Muscle of leg (tissue), 16 donors: ENCODE results near the gene WBP2. TPM values are rescaled to one million over a fixed set of nuclear protein-coding genes. Genes with fewer than 3 reads are reported as not detected.

ENCODE experiments used
- DNase-seq: peaks from one replicate; pipeline ENCODE4 v3.0.0; 2013
- H3K27ac ChIP-seq: one replicate; pipeline ENCODE4 v1.5.1; 2013; ENCODE audit warnings: mild to moderate bottlenecking, low read length, control low read depth
- H3K27me3 ChIP-seq: one replicate; pipeline ENCODE4 v1.6.1; 2013; ENCODE audit warnings: low read length; ENCODE audit not compliant: control insufficient read depth, insufficient read depth
- H3K36me3 ChIP-seq: one replicate; pipeline ENCODE4 v1.6.1; 2013; ENCODE audit warnings: low read length; ENCODE audit not compliant: control insufficient read depth, insufficient read depth
- H3K4me1 ChIP-seq: one replicate; pipeline ENCODE4 v1.6.1; 2013; ENCODE audit warnings: low read length; ENCODE audit not compliant: control insufficient read depth, insufficient read depth
- H3K4me3 ChIP-seq: one replicate; pipeline ENCODE4 v1.5.1; 2013; ENCODE audit warnings: low read length, control low read depth
- H3K9me3 ChIP-seq: replicated peaks from 2 replicates; pipeline ENCODE4 v1.6.1; 2013; ENCODE audit warnings: low read depth, low read length; ENCODE audit not compliant: control insufficient read depth
- WGBS: methylation state at CpG from one replicate; pipeline ENCODE4 v1.1.5; 2013; ENCODE audit warnings: missing lambda C conversion rate; ENCODE audit not compliant: insufficient coverage; 5-methylcytosine and 5-hydroxymethylcytosine counted together
- long read RNA-seq, 11 donors: transcript quantifications; one replicate each; lab custom pipeline, GENCODE V29; 2026
- polyA plus RNA-seq, 8 donors: library from polyadenylated mRNA; unstranded; fragments of 120-200 nt; gene quantifications; one replicate each; pipeline versions ENCODE4 v1.2.1 to v1.2.3, GENCODE V29; 2013; ENCODE audit warnings: inconsistent platforms in 1 of 8, low replicate concordance in 1 of 8; ENCODE audit not compliant: insufficient read length in 8 of 8, insufficient read depth in 1 of 8
- total RNA-seq: library from RNA; stranded (reverse); fragments of 120-200 nt; gene quantifications from one replicate; pipeline ENCODE4 v1.2.4, GENCODE V29; 2013

Gene WBP2
- 16.0 TPM for total RNA-seq
- polyA plus RNA-seq: 10 to 100 TPM; 47.8 to 64.1 (median 59.4) TPM
- long read RNA-seq, donor 1, transcript WBP2-201 (8 exons, 1,944 nt): major isoform, 6 of 15 reads
- long read RNA-seq, donor 1, partial matches to known transcripts: 7 of 15 reads
- long read RNA-seq, donor 1, other reads (novel, unspliced or antisense): 0 of 15 reads
- long read RNA-seq, donor 2, partial matches to known transcripts: 0 of 2 reads
- long read RNA-seq, donor 2, other reads (novel, unspliced or antisense): 0 of 2 reads
- long read RNA-seq, donor 3, transcript WBP2-201 (8 exons, 1,944 nt): major isoform, 18 of 36 reads
- long read RNA-seq, donor 3, partial matches to known transcripts: 13 of 36 reads
- long read RNA-seq, donor 3, other reads (novel, unspliced or antisense): 0 of 36 reads
- long read RNA-seq, donor 4, transcript WBP2-201 (8 exons, 1,944 nt): major isoform, 8 of 23 reads
- long read RNA-seq, donor 4, transcript WBP2-209 (4 exons, 747 nt): minor isoform, 5 of 23 reads
- long read RNA-seq, donor 4, partial matches to known transcripts: 7 of 23 reads
- long read RNA-seq, donor 4, other reads (novel, unspliced or antisense): 0 of 23 reads
- long read RNA-seq, donor 5, transcript WBP2-201 (8 exons, 1,944 nt): major isoform, 23 of 34 reads
- long read RNA-seq, donor 5, partial matches to known transcripts: 9 of 34 reads
- long read RNA-seq, donor 5, other reads (novel, unspliced or antisense): 0 of 34 reads
- long read RNA-seq, donor 6, transcript WBP2-201 (8 exons, 1,944 nt): major isoform, 13 of 29 reads
- long read RNA-seq, donor 6, partial matches to known transcripts: 14 of 29 reads
- long read RNA-seq, donor 6, other reads (novel, unspliced or antisense): 0 of 29 reads
- long read RNA-seq, donor 7, transcript WBP2-201 (8 exons, 1,944 nt): major isoform, 13 of 18 reads
- long read RNA-seq, donor 7, partial matches to known transcripts: 5 of 18 reads
- long read RNA-seq, donor 7, other reads (novel, unspliced or antisense): 0 of 18 reads
- long read RNA-seq, donor 8, transcript WBP2-201 (8 exons, 1,944 nt): major isoform, 6 of 20 reads
- long read RNA-seq, donor 8, partial matches to known transcripts: 10 of 20 reads
- long read RNA-seq, donor 8, other reads (novel, unspliced or antisense): 0 of 20 reads
- long read RNA-seq, donor 9, transcript WBP2-201 (8 exons, 1,944 nt): major isoform, 7 of 18 reads
- long read RNA-seq, donor 9, partial matches to known transcripts: 9 of 18 reads
- long read RNA-seq, donor 9, other reads (novel, unspliced or antisense): 0 of 18 reads
- long read RNA-seq, donor 10, partial matches to known transcripts: 13 of 20 reads
- long read RNA-seq, donor 10, other reads (novel, unspliced or antisense): 0 of 20 reads
- long read RNA-seq, donor 11, transcript WBP2-201 (8 exons, 1,944 nt): major isoform, 11 of 21 reads
- long read RNA-seq, donor 11, partial matches to known transcripts: 8 of 21 reads
- long read RNA-seq, donor 11, other reads (novel, unspliced or antisense): 0 of 21 reads

DNA sequence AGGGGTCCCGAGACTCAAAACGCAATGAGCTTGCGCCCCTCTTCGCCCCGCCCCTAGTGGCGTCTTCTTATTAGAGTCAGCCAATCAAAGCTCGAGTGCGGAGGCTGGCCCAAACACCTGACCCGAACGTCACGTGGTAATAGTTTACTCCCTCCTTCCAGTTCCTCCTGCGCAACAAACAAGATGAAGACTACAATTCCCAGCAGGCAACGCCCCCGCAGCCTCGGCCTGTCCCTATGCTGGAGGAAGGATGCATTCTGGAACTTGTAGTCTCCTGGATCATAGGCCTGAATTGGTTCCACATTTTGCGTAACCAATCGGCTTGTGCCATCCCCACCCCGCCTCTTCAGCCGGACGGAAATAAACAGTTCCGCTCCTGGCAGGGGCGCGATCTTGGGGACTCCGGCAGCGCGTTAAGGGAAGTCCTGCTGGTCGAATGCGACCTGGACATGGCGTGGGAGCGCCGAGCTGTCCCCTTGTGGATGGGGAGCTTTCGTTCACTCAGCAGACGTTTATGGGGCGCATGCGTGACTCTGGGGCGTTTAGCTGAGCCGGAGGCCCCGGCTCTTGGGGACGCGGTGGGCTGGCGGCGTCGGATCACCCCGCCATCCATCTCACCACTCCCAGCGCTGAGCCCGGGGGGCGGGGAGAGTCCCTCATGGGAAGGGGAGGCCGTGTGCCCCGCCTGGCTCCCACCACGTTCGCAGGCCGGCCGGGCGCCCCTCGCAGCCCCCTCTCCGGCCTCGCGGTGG lies at the start of gene WBP2:
TSS of gene WBP2 (minus strand) at position 26 of the 752 bp plus-strand sequence. CDS start 38 bp downstream, outside the sequence.
- peaks cover 23% of the 10 kb centered on the region for H3K4me1 ChIP-seq

GRCh38 chr17:75902406-75902805 lies 47.3 kb upstream of the WBP2 start:
- Histone ChIP-seq H3K36me3 (peaks cover 53% of the 10 kb centered on the region), H3K4me1 (peaks cover 22% of the 10 kb centered on the region), H3K4me3 (no peak overlapping the region), H3K9me3 (no peaks in the 10 kb centered on the region), H3K27ac (no peak overlapping the region), H3K27me3 (no peaks in the 10 kb centered on the region)
- WGBS: 90% methylated on average over 2 of the region's 6 CpGs
- no peak for DNase-seq

More for the DNA sequence above, at the start of gene WBP2:
- H3K9me3 ChIP-seq: no peaks in the 10 kb centered on the region
- peak within 1 kb of the TSS; percentile 99 for H3K27ac ChIP-seq
- H3K27me3 ChIP-seq: no peaks in the 10 kb centered on the region
- peaks cover 14% of the 10 kb centered on the region for H3K36me3 ChIP-seq
- WGBS: under 1% methylated on average over 49 of the region's 58 CpGs
- peak within 1 kb of the TSS; percentile 96 for H3K4me3 ChIP-seq
- DNase-seq: peak; percentile 100

- WGBS: 88% methylated on average over 14 of the region's 18 CpGs
Observed at GRCh38 chr17:75901727-75902126, 46.6 kb upstream of the WBP2 start.

DNA sequence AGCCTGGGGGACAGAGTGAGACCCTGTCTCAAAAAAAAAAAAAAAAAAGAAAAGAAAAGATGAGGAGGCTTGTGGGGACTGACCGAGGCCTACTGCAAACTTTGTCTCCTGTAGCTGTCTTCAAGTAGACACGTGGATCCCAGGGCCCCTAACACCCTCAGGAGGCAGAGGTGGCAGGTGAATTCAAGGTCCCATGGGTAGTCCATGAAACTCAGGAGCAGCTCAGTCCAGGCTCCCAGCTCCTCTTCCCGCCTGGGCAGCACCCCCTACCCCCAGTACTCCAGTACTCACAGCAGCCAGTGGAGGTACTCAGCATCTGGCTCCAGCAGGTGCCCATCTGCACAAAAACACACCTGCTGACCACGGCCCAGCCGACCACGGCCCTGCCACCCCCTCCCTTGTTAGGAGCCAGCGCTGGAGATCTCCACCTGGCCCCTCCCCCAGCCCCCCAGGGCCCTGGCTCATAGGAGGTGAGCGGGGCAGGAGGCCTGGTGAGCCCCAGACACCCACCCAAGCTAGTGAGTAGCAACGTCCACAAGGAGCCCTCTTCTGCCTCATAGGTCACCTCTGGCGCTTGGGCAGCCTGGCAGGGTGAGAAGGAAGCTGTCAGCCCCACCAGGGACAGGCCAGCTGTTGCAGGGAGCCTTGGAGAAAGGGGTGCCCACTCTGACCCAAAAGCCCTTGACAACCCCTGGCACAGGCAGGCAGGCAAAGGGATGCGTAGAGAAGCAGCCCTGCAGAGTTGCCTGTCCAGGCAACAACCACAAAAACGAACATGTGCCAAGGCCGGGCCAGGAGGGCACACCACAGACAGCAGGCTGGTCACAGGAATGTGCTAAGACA lies 45.8 kb upstream of the WBP2 start:
- no peak for DNase-seq
- Histone ChIP-seq H3K36me3 (peaks cover 53% of the 10 kb centered on the region), H3K27me3 (no peaks in the 10 kb centered on the region), H3K4me1 (peaks cover 28% of the 10 kb centered on the region), H3K9me3 (no peaks in the 10 kb centered on the region), H3K4me3 (no peak overlapping the region), H3K27ac (no peak overlapping the region)
- 91% methylated on average over 9 of the region's 13 CpGs for WGBS

More at GRCh38 chr17:75901727-75902126, 46.6 kb upstream of the WBP2 start:
- Histone ChIP-seq H3K4me1 (peaks cover 27% of the 10 kb centered on the region), H3K27ac (no peak overlapping the region), H3K4me3 (no peak overlapping the region), H3K9me3 (no peaks in the 10 kb centered on the region), H3K27me3 (no peaks in the 10 kb centered on the region), H3K36me3 (peaks cover 53% of the 10 kb centered on the region)
- no peak for DNase-seq

DNA sequence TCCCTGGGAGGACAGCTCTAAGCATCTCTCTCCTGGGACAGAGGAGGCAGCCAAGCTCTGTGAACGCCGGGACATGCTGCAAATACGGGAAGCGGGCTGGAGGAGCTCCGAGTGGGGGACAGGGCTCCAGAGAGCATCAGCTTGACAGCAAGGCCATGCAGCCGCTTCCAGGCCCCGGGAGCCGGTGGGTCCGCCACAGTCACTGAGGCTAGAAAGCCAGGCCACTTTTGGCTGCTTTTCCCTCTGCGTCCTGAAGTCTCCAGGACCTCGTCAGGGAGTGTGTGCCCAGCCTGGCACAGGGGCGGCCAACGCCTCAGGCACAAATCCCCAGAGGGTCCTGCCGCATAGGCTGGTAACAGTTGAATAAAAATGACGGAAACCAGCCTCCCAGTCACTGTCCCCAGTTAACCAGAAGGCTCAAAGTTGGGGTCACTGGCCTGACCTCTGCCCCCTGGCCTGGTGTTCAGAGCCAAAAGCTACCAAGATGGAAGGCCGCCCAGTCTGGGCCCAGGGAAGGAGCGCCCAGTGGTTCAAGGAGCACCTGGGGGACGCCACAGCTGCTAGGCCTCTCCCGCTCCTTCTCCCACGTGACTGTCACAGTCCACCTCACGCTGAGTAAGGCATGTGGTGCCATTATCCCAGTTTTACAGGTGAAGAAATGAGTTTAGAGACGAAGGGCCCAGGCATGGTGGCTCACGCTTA lies 44.8 kb upstream of the WBP2 start:
- peaks cover 32% of the 10 kb centered on the region for H3K4me1 ChIP-seq
- no peaks in the 10 kb centered on the region for H3K27me3 ChIP-seq
- 82% methylated on average over 19 of the region's 23 CpGs for WGBS
- H3K4me3 ChIP-seq: no peak overlapping the region
- H3K27ac ChIP-seq: no peak overlapping the region
- DNase-seq: peak; percentile 17
- no peaks in the 10 kb centered on the region for H3K9me3 ChIP-seq
- H3K36me3 ChIP-seq: peaks cover 53% of the 10 kb centered on the region

DNA sequence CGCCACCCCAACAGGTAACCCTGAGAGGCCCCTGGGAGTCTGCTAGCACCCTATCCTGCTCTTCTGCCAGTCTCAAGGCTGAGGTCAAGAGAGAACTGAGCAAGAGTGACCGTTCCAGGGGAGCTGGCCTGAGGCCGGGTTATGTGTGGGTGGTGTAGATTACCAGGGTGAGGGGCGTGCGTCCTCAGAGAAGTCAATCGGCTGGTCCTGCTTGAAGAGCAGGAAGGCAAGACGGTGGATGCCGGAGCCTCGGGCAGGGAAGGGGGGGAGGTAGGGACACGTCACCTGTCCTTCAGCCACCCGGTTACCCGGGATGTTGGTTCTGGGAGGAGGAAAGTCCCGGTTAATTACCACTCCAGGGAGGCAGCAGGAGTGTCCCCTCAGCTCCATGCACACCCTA lies 44.2 kb upstream of the WBP2 start:
- Histone ChIP-seq H3K36me3 (peaks cover 53% of the 10 kb centered on the region), H3K4me1 (peaks cover 36% of the 10 kb centered on the region), H3K4me3 (no peak overlapping the region), H3K27me3 (no peaks in the 10 kb centered on the region), H3K9me3 (no peaks in the 10 kb centered on the region), H3K27ac (no peak overlapping the region)
- 90% methylated on average over 11 of the region's 13 CpGs for WGBS
- DNase-seq: peak; percentile 7

DNA sequence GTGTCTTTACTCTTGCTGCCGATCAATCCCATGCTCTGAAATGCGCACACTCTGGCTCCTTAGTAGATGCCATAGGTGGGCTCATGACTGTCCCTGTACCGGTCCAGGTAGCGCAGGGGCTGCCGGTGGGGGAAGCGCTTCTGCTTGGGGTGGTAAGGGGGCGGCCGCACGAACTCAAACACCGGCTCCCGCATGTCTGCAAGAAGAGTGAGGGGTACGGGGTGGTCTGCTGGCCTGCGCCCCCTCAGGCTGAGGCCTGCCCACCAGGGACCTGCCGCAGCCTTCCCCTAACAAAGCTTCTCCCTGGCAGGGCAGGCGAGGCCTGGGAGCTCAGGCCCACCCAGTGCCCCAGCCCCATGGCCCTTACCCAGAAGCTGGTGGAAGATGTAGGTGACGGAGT lies 43.7 kb upstream of the WBP2 start:
- peak; percentile 5 for DNase-seq
- peaks cover 53% of the 10 kb centered on the region for H3K36me3 ChIP-seq
- 93% methylated on average over 14 of the region's 16 CpGs for WGBS
- H3K27ac ChIP-seq: no peak overlapping the region
- H3K4me1 ChIP-seq: peaks cover 36% of the 10 kb centered on the region
- no peak overlapping the region for H3K4me3 ChIP-seq
- H3K9me3 ChIP-seq: no peaks in the 10 kb centered on the region
- H3K27me3 ChIP-seq: no peaks in the 10 kb centered on the region

DNA sequence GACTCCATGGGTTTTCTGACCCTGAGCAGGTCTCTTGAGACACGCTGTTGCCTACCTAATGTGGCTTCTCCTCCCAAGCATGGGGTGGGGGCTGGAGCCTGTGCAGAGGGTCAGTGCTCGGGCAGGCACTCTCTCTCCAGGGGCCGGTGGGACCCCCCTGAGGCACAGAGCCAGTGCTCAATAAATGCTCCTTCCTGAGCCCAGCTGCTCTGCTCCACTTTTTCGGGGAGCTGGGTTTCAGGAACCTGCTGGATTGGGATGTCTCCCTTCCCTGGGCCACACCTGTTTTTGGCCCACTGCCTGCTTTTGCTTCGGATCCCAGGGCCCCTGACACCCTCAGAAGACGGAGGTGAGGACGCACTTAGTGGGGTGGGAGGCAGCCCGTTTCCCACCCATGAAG lies 42.9 kb upstream of the WBP2 start:
- Histone ChIP-seq H3K9me3 (no peaks in the 10 kb centered on the region), H3K4me1 (peaks cover 32% of the 10 kb centered on the region), H3K4me3 (no peak overlapping the region), H3K36me3 (peaks cover 50% of the 10 kb centered on the region), H3K27ac (no peak overlapping the region), H3K27me3 (no peaks in the 10 kb centered on the region)
- 76% methylated on average over 7 of the region's 8 CpGs for WGBS
- DNase-seq: peak; percentile 40
